GM12873 (cell line): ENCODE measurements around the gene HNRNPA3.

Experiments used
- CTCF ChIP-seq: IDR thresholded peaks from 2 replicates; pipeline ENCODE4 v1.5.1; 2012; ENCODE audit warnings: low read depth, mild to moderate bottlenecking, moderate library complexity, low read length, control low read depth; ENCODE audit not compliant: insufficient read depth; ENCODE audit errors: missing control alignments

HNRNPA3 gene

GRCh38 chr2:177221534-177221933, 8.9 kb downstream of the HNRNPA3 start:
- TF ChIP-seq CTCF = no peak

GRCh38 chr2:177221970-177222369, 9.4 kb downstream of the HNRNPA3 start:
- no peak for TF ChIP-seq CTCF

GRCh38 chr2:177225965-177226360, 13.4 kb downstream of the HNRNPA3 start:
- no peak for TF ChIP-seq CTCF

- no peak for TF ChIP-seq CTCF
Observed at GRCh38 chr2:177229442-177230242, 17.0 kb downstream of the HNRNPA3 start.

GRCh38 chr2:177231270-177231669, 18.7 kb downstream of the HNRNPA3 start:
- TF ChIP-seq CTCF = no peak

- no peak for TF ChIP-seq CTCF
Observed at GRCh38 chr2:177232098-177232704, 19.6 kb downstream of the HNRNPA3 start.

GRCh38 chr2:177234267-177234666, 21.7 kb downstream of the HNRNPA3 start:
- no peak for TF ChIP-seq CTCF
